ENCODE measurements around the gene HSPA14. TPM values are rescaled to one million over a fixed set of nuclear protein-coding genes. Genes with fewer than 3 reads are reported as not detected.

HSPA14 gene
- total RNA-seq, 2 donors from 2014 or later = 17.1 to 24.9 TPM

GRCh38 chr10:14800397-14800796 is 37.7 kb upstream of the HSPA14 start:
- Mint-ChIP-seq H3K27me3 (ENCODE audit: insufficient read depth) (peaks cover 6% of the 10 kb centered on the region), H3K36me3 (ENCODE audit: low read depth) (no peaks in the 10 kb centered on the region), H3K9me3 (no peaks in the 10 kb centered on the region), H3K4me1 (peaks cover 9% of the 10 kb centered on the region), H3K27ac (no peak overlapping the region), H3K4me3 (no peak overlapping the region)
- no peaks in the 10 kb centered on the region for H3K9me3 ChIP-seq (ENCODE audit: control insufficient read depth, low read length)
- no peak overlapping the region for H3K4me3 ChIP-seq (ENCODE audit: low read length)
- H3K27me3 ChIP-seq (ENCODE audit: control insufficient read depth, insufficient read depth, low read length, poor library complexity, severe bottlenecking) = no peaks in the 10 kb centered on the region
- no peaks in the 10 kb centered on the region for H3K4me1 ChIP-seq (ENCODE audit: control insufficient read depth, insufficient read depth, low read length)
- DNase-seq = no peak
- H3K27ac ChIP-seq (ENCODE audit: low read depth, low read length) = no peak overlapping the region
- no peak overlapping the region for H3K9ac ChIP-seq (ENCODE audit: extremely low read depth, low read length, poor library complexity, severe bottlenecking)
- WGBS, 2 experiments (ENCODE audit: insufficient coverage in 1 of 2, insufficient read length in 1 of 2) = 80 to 81% methylated on average over 1 of the region's 1 CpG
- H3K36me3 ChIP-seq (ENCODE audit: control insufficient read depth, insufficient read depth, low read length) = no peaks in the 10 kb centered on the region
- no peak for TF ChIP-seq CTCF (conservative IDR thresholded peaks at IDR 0.05)

- Mint-ChIP-seq H3K4me3 (no peak overlapping the region), H3K27ac (no peak overlapping the region), H3K9me3 (no peaks in the 10 kb centered on the region), H3K4me1 (peaks cover 9% of the 10 kb centered on the region), H3K36me3 (ENCODE audit: low read depth) (no peaks in the 10 kb centered on the region), H3K27me3 (ENCODE audit: insufficient read depth) (peaks cover 6% of the 10 kb centered on the region)
- H3K27ac ChIP-seq (ENCODE audit: low read depth, low read length) = no peak overlapping the region
- H3K4me3 ChIP-seq (ENCODE audit: low read length) = no peak overlapping the region
- no peaks in the 10 kb centered on the region for H3K27me3 ChIP-seq (ENCODE audit: control insufficient read depth, insufficient read depth, low read length, poor library complexity, severe bottlenecking)
- TF ChIP-seq CTCF (conservative IDR thresholded peaks at IDR 0.05) = peak; percentile 60
- peak; percentile 48 for DNase-seq
- no peaks in the 10 kb centered on the region for H3K4me1 ChIP-seq (ENCODE audit: control insufficient read depth, insufficient read depth, low read length)
- H3K9ac ChIP-seq (ENCODE audit: extremely low read depth, low read length, poor library complexity, severe bottlenecking) = no peak overlapping the region
- WGBS, 2 experiments (ENCODE audit: insufficient coverage in 1 of 2, insufficient read length in 1 of 2) = 82 to 95% methylated on average over 5 of the region's 5 CpGs
- H3K9me3 ChIP-seq (ENCODE audit: control insufficient read depth, low read length) = no peaks in the 10 kb centered on the region
- H3K36me3 ChIP-seq (ENCODE audit: control insufficient read depth, insufficient read depth, low read length) = no peaks in the 10 kb centered on the region
Measured at GRCh38 chr10:14801723-14802122, 36.4 kb upstream of the HSPA14 start.

- no peak overlapping the region for H3K27ac ChIP-seq (ENCODE audit: low read depth, low read length)
- Mint-ChIP-seq H3K4me3 (no peak overlapping the region), H3K27me3 (ENCODE audit: insufficient read depth) (peaks cover 6% of the 10 kb centered on the region), H3K4me1 (no peaks in the 10 kb centered on the region), H3K36me3 (ENCODE audit: low read depth) (no peaks in the 10 kb centered on the region), H3K9me3 (no peaks in the 10 kb centered on the region), H3K27ac (no peak overlapping the region)
- no peaks in the 10 kb centered on the region for H3K36me3 ChIP-seq (ENCODE audit: control insufficient read depth, insufficient read depth, low read length)
- no peak for TF ChIP-seq CTCF (conservative IDR thresholded peaks at IDR 0.05)
- no peaks in the 10 kb centered on the region for H3K27me3 ChIP-seq (ENCODE audit: control insufficient read depth, insufficient read depth, low read length, poor library complexity, severe bottlenecking)
- no peaks in the 10 kb centered on the region for H3K4me1 ChIP-seq (ENCODE audit: control insufficient read depth, insufficient read depth, low read length)
- no peaks in the 10 kb centered on the region for H3K9me3 ChIP-seq (ENCODE audit: control insufficient read depth, low read length)
- H3K4me3 ChIP-seq (ENCODE audit: low read length) = no peak overlapping the region
- H3K9ac ChIP-seq (ENCODE audit: extremely low read depth, low read length, poor library complexity, severe bottlenecking) = no peak overlapping the region
- DNase-seq = no peak
- whole genome bisulfite sequencing, 2 experiments (ENCODE audit: insufficient coverage in 1 of 2, insufficient read length in 1 of 2) = 0% methylated on average over 1 of the region's 1 CpG; no CpG with 5 or more reads in 1 of the 2 experiments
Measured at GRCh38 chr10:14803827-14804226, 34.3 kb upstream of the HSPA14 start.
